HEK293 (cell line): ENCODE data around the gene OR10H3.

Experiments
- BCL11A ChIP-seq: fragments of 450-650 bp; formaldehyde crosslinking; IDR thresholded peaks from 2 replicates; pipeline ENCODE4 v1.5.1; 2016; ENCODE audit warnings: low read depth, missing biosample characterization, missing genetic modification characterization
- REST ChIP-seq: fragments of 450-650 bp; formaldehyde crosslinking; IDR thresholded peaks from 2 replicates; pipeline ENCODE4 v1.5.1; 2016; ENCODE audit warnings: missing biosample characterization, missing genetic modification characterization
- ZNF133 ChIP-seq: fragments of 450-650 bp; formaldehyde crosslinking; IDR thresholded peaks from 2 replicates; pipeline ENCODE4 v1.5.1; 2016; ENCODE audit warnings: missing biosample characterization, missing genetic modification characterization
- ZNF510 ChIP-seq: fragments of 450-650 bp; formaldehyde crosslinking; IDR thresholded peaks from 2 replicates; pipeline ENCODE4 v1.5.1; 2018; ENCODE audit warnings: mild to moderate bottlenecking, missing genetic modification characterization, missing biosample characterization; ENCODE audit not compliant: insufficient replicate concordance
- ZNF560 ChIP-seq: fragments of 450-650 bp; formaldehyde crosslinking; IDR thresholded peaks from 2 replicates; pipeline ENCODE4 v1.5.1; 2017; ENCODE audit warnings: missing biosample characterization, missing genetic modification characterization, borderline replicate concordance
- ZNF561 ChIP-seq: fragments of 450-650 bp; IDR thresholded peaks from 2 replicates; pipeline ENCODE4 v1.5.1; 2018; ENCODE audit warnings: missing biosample characterization, missing genetic modification characterization, borderline replicate concordance
- ZNF777 ChIP-seq: fragments of 450-650 bp; formaldehyde crosslinking; IDR thresholded peaks from 2 replicates; pipeline ENCODE4 v1.5.1; 2017; ENCODE audit warnings: missing biosample characterization, missing genetic modification characterization, borderline replicate concordance
- TF ChIP-seq, protein P1 (sequence below): fragments of 450-650 bp; formaldehyde crosslinking; IDR thresholded peaks from 2 replicates; pipeline ENCODE4 v1.5.1; 2016; ENCODE audit warnings: missing biosample characterization, missing genetic modification characterization
- TF ChIP-seq, protein P2 (sequence below): fragments of 450-650 bp; formaldehyde crosslinking; IDR thresholded peaks from 2 replicates; pipeline ENCODE4 v1.5.1; 2016; ENCODE audit warnings: missing biosample characterization, missing genetic modification characterization
- TF ChIP-seq, protein P3 (sequence below): fragments of 450-650 bp; formaldehyde crosslinking; IDR thresholded peaks from 2 replicates; pipeline ENCODE4 v1.5.1; 2016; ENCODE audit warnings: missing biosample characterization, missing genetic modification characterization, borderline replicate concordance

- TF ChIP-seq, protein P1, sequence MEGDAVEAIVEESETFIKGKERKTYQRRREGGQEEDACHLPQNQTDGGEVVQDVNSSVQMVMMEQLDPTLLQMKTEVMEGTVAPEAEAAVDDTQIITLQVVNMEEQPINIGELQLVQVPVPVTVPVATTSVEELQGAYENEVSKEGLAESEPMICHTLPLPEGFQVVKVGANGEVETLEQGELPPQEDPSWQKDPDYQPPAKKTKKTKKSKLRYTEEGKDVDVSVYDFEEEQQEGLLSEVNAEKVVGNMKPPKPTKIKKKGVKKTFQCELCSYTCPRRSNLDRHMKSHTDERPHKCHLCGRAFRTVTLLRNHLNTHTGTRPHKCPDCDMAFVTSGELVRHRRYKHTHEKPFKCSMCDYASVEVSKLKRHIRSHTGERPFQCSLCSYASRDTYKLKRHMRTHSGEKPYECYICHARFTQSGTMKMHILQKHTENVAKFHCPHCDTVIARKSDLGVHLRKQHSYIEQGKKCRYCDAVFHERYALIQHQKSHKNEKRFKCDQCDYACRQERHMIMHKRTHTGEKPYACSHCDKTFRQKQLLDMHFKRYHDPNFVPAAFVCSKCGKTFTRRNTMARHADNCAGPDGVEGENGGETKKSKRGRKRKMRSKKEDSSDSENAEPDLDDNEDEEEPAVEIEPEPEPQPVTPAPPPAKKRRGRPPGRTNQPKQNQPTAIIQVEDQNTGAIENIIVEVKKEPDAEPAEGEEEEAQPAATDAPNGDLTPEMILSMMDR = no peak
- TF ChIP-seq ZNF510 (tag by site-specific recombination) = no peak
- no peak for TF ChIP-seq ZNF561 (tag by site-specific recombination)
- TF ChIP-seq, protein P2, sequence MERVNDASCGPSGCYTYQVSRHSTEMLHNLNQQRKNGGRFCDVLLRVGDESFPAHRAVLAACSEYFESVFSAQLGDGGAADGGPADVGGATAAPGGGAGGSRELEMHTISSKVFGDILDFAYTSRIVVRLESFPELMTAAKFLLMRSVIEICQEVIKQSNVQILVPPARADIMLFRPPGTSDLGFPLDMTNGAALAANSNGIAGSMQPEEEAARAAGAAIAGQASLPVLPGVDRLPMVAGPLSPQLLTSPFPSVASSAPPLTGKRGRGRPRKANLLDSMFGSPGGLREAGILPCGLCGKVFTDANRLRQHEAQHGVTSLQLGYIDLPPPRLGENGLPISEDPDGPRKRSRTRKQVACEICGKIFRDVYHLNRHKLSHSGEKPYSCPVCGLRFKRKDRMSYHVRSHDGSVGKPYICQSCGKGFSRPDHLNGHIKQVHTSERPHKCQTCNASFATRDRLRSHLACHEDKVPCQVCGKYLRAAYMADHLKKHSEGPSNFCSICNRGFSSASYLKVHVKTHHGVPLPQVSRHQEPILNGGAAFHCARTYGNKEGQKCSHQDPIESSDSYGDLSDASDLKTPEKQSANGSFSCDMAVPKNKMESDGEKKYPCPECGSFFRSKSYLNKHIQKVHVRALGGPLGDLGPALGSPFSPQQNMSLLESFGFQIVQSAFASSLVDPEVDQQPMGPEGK = no peak
- no peak for TF ChIP-seq REST (tag by site-specific recombination)
- TF ChIP-seq ZNF777 (tag by site-specific recombination) = no peak
- TF ChIP-seq ZNF560 (tag by site-specific recombination) = no peak
- no peak for TF ChIP-seq ZNF133 (tag by site-specific recombination)
- TF ChIP-seq BCL11A (tag by site-specific recombination) = no peak
- TF ChIP-seq, protein P3, sequence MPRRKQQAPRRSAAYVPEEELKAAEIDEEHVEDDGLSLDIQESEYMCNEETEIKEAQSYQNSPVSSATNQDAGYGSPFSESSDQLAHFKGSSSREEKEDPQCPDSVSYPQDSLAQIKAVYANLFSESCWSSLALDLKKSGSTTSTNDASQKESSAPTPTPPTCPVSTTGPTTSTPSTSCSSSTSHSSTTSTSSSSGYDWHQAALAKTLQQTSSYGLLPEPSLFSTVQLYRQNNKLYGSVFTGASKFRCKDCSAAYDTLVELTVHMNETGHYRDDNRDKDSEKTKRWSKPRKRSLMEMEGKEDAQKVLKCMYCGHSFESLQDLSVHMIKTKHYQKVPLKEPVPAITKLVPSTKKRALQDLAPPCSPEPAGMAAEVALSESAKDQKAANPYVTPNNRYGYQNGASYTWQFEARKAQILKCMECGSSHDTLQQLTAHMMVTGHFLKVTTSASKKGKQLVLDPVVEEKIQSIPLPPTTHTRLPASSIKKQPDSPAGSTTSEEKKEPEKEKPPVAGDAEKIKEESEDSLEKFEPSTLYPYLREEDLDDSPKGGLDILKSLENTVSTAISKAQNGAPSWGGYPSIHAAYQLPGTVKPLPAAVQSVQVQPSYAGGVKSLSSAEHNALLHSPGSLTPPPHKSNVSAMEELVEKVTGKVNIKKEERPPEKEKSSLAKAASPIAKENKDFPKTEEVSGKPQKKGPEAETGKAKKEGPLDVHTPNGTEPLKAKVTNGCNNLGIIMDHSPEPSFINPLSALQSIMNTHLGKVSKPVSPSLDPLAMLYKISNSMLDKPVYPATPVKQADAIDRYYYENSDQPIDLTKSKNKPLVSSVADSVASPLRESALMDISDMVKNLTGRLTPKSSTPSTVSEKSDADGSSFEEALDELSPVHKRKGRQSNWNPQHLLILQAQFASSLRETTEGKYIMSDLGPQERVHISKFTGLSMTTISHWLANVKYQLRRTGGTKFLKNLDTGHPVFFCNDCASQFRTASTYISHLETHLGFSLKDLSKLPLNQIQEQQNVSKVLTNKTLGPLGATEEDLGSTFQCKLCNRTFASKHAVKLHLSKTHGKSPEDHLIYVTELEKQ = no peak
These were observed 35.8 kb upstream of the OR10H3 start for GRCh38 chr19:15701757-15702533.
